Measurements from ENCODE around the gene CACNA1G.

The CACNA1G gene

DNA sequence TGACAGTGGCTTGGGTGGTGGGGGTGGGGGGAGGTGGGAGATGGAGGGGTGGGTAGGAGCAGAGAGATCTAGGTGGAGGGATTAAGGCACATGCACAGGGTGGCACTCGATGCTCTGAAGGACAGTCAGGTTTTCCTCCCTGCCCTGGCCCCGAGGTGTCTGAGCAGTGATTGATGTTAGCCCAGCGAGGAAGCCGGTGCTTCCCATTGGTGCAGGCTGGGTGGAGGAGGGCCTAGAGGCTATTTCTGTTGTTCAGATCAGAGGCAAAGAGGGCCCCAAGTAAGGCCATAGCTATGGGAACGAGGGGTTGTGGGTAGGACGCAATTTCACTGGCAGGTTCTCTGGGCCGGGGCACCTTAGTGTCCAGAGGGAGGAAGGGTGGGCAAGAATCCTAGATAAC is 23.1 kb downstream of the CACNA1G start:
- TF ChIP-seq CTCF (IDR thresholded peaks at IDR 0.05; ENCODE audit: low read depth, low read length, poor library complexity, severe bottlenecking): no peak
- no peak for TF ChIP-seq EZH2phosphoT487 (IDR thresholded peaks at IDR 0.05; ENCODE audit: borderline replicate concordance, low read length)
- no peaks in the 10 kb centered on the region for H3K36me3 ChIP-seq (ENCODE audit: control insufficient read depth, low read length)
- no peak overlapping the region for H3K4me3 ChIP-seq (ENCODE audit: low read length)
- no peaks in the 10 kb centered on the region for H3K9me3 ChIP-seq (ENCODE audit: control insufficient read depth, insufficient read depth, low read length)
- no peaks in the 10 kb centered on the region for H3F3A ChIP-seq (ENCODE audit: control insufficient read depth, insufficient read depth)
- peaks cover 12% of the 10 kb centered on the region for H3K27me3 ChIP-seq (ENCODE audit: control insufficient read depth, low read length)
- H3K4me1 ChIP-seq (ENCODE audit: control insufficient read depth, low read length): no peaks in the 10 kb centered on the region
- H4K20me1 ChIP-seq (ENCODE audit: control insufficient read depth, insufficient read depth, low read depth, low read length): no peaks in the 10 kb centered on the region
- H3K9me2 ChIP-seq (replicated peaks; ENCODE audit: control insufficient read depth, low read length): no peaks in the 10 kb centered on the region
- H3K79me2 ChIP-seq (ENCODE audit: control insufficient read depth, low read length): no peaks in the 10 kb centered on the region
- H3K4me2 ChIP-seq (ENCODE audit: low read length): no peak overlapping the region
- H3K27ac ChIP-seq (ENCODE audit: low read depth, low read length): no peak overlapping the region

DNA sequence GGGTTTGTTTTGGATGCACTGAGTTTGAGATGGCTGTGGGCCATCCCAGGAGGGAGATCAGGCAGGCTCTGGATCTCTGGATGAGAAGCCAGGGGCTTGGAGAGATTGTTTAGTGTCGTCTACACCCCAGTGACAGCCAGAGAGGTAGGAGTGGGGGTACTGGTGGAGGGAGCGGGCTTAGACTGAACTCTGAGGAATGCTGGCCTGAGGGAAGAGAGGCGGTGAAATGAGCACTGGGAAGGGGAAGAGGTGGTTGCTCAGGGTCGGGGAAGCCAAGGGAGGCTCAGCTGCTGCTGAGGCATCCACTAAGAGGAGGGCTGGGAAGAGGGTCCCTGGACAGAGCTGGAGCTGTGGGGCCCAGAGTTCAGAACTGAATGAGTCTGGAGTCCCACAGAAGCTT is 23.6 kb downstream of the CACNA1G start:
- H4K20me1 ChIP-seq (ENCODE audit: control insufficient read depth, insufficient read depth, low read depth, low read length): no peaks in the 10 kb centered on the region
- no peak overlapping the region for H3K4me3 ChIP-seq (ENCODE audit: low read length)
- no peaks in the 10 kb centered on the region for H3F3A ChIP-seq (ENCODE audit: control insufficient read depth, insufficient read depth)
- H3K9me3 ChIP-seq (ENCODE audit: control insufficient read depth, insufficient read depth, low read length): no peaks in the 10 kb centered on the region
- TF ChIP-seq EZH2phosphoT487 (IDR thresholded peaks at IDR 0.05; ENCODE audit: borderline replicate concordance, low read length): no peak
- no peak for TF ChIP-seq CTCF (IDR thresholded peaks at IDR 0.05; ENCODE audit: low read depth, low read length, poor library complexity, severe bottlenecking)
- H3K36me3 ChIP-seq (ENCODE audit: control insufficient read depth, low read length): no peaks in the 10 kb centered on the region
- H3K4me2 ChIP-seq (ENCODE audit: low read length): no peak overlapping the region
- H3K79me2 ChIP-seq (ENCODE audit: control insufficient read depth, low read length): no peaks in the 10 kb centered on the region
- peaks cover 11% of the 10 kb centered on the region for H3K27me3 ChIP-seq (ENCODE audit: control insufficient read depth, low read length)
- H3K27ac ChIP-seq (ENCODE audit: low read depth, low read length): no peak overlapping the region
- no peaks in the 10 kb centered on the region for H3K4me1 ChIP-seq (ENCODE audit: control insufficient read depth, low read length)
- no peaks in the 10 kb centered on the region for H3K9me2 ChIP-seq (replicated peaks; ENCODE audit: control insufficient read depth, low read length)

DNA sequence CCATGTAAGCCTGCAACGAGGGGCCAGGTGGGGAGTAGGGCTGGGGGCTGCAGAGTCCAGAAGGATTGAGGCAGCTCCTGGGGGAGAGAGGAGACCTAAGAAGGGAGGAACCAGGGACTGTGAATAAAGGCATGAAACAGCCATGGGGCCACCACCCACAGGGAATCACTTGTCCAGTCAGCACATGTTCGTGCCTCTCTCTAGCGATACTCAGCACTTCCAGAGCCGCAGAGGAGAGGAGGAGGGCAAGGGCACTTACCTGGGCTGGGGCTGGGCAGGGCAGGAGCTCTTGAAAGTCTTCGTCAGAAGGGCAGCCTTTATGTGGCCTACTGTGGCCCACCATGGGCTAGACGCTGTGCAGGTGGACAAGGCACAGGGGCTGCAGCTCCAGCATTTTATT is 24.2 kb downstream of the CACNA1G start:
- Histone ChIP-seq H3K9me3 (ENCODE audit: control insufficient read depth, insufficient read depth, low read length) (no peaks in the 10 kb centered on the region), H3K9me2 (replicated peaks; ENCODE audit: control insufficient read depth, low read length) (no peaks in the 10 kb centered on the region), H3F3A (ENCODE audit: control insufficient read depth, insufficient read depth) (no peaks in the 10 kb centered on the region), H3K27ac (ENCODE audit: low read depth, low read length) (no peak overlapping the region), H3K4me2 (ENCODE audit: low read length) (no peak overlapping the region), H3K4me1 (ENCODE audit: control insufficient read depth, low read length) (no peaks in the 10 kb centered on the region), H3K4me3 (ENCODE audit: low read length) (no peak overlapping the region), H3K27me3 (ENCODE audit: control insufficient read depth, low read length) (peaks cover 11% of the 10 kb centered on the region; the same call in 1 of the 2 replicates), H4K20me1 (ENCODE audit: control insufficient read depth, insufficient read depth, low read depth, low read length) (no peaks in the 10 kb centered on the region), H3K79me2 (ENCODE audit: control insufficient read depth, low read length) (no peaks in the 10 kb centered on the region), H3K36me3 (ENCODE audit: control insufficient read depth, low read length) (no peaks in the 10 kb centered on the region)
- TF ChIP-seq CTCF (IDR thresholded peaks at IDR 0.05; ENCODE audit: low read depth, low read length, poor library complexity, severe bottlenecking) (no peak), EZH2phosphoT487 (IDR thresholded peaks at IDR 0.05; ENCODE audit: borderline replicate concordance, low read length) (no peak)

GRCh38 chr17:50585346-50585745 is 24.8 kb downstream of the CACNA1G start:
- no peaks in the 10 kb centered on the region for H3K9me3 ChIP-seq (ENCODE audit: control insufficient read depth, insufficient read depth, low read length)
- no peak overlapping the region for H3K27ac ChIP-seq (ENCODE audit: low read depth, low read length)
- no peaks in the 10 kb centered on the region for H3F3A ChIP-seq (ENCODE audit: control insufficient read depth, insufficient read depth)
- H3K9me2 ChIP-seq (replicated peaks; ENCODE audit: control insufficient read depth, low read length): no peaks in the 10 kb centered on the region
- no peak overlapping the region for H3K4me2 ChIP-seq (ENCODE audit: low read length)
- H3K79me2 ChIP-seq (ENCODE audit: control insufficient read depth, low read length): no peaks in the 10 kb centered on the region
- H3K36me3 ChIP-seq (ENCODE audit: control insufficient read depth, low read length): no peaks in the 10 kb centered on the region
- TF ChIP-seq CTCF (IDR thresholded peaks at IDR 0.05; ENCODE audit: low read depth, low read length, poor library complexity, severe bottlenecking): no peak
- TF ChIP-seq EZH2phosphoT487 (IDR thresholded peaks at IDR 0.05; ENCODE audit: borderline replicate concordance, low read length): no peak
- peaks cover 11% of the 10 kb centered on the region; the same call in 1 of the 2 replicates for H3K27me3 ChIP-seq (ENCODE audit: control insufficient read depth, low read length)
- H3K4me1 ChIP-seq (ENCODE audit: control insufficient read depth, low read length): no peaks in the 10 kb centered on the region
- no peak overlapping the region for H3K4me3 ChIP-seq (ENCODE audit: low read length)
- H4K20me1 ChIP-seq (ENCODE audit: control insufficient read depth, insufficient read depth, low read depth, low read length): no peaks in the 10 kb centered on the region
